MCF 10A (cell line): ENCODE results near the gene STAC. TPM values are rescaled to one million over a fixed set of nuclear protein-coding genes. Genes with fewer than 3 reads are reported as not detected.

Source experiments
- BruUV-seq: library from RNA; stranded (reverse); fragments of 400-500 nt; replicated peaks from 2 replicates; lab custom pipeline; 2021; lab: Mats Ljungman, UMichigan
- CTCF ChIA-PET: fragments of 300-600 bp; sonication (Branson Sonifier 250); formaldehyde crosslinking; extraction: SDS; loops from one replicate; lab custom pipeline; 2021; ENCODE audit warnings: antibody characterized with exemption, inconsistent platforms; lab: Yijun Ruan, JAX
- POLR2A ChIA-PET: fragments of 300-600, 350-650 bp; sonication (Branson Sonifier 250); formaldehyde crosslinking; extraction: SDS; loops from one replicate; lab custom pipeline; 2020; ENCODE audit warnings: antibody characterized with exemption, inconsistent platforms; lab: Yijun Ruan, JAX
- DNase-seq: peaks from one replicate; pipeline ENCODE4 v3.0.0-alpha.2; 2018; ENCODE audit not compliant: unreplicated experiment
- H3K27ac Mint-ChIP-seq: one replicate; pipeline ENCODE4 v1.8.0; 2022; ENCODE audit warnings: mild to moderate bottlenecking, low read depth, mixed read lengths; ENCODE audit not compliant: unreplicated experiment
- H3K27me3 Mint-ChIP-seq: one replicate; pipeline ENCODE4 v1.8.0; 2022; ENCODE audit warnings: mixed read lengths; ENCODE audit not compliant: insufficient read depth, unreplicated experiment
- H3K36me3 Mint-ChIP-seq: one replicate; pipeline ENCODE4 v1.8.0; 2022; ENCODE audit warnings: mild to moderate bottlenecking, moderate library complexity, mixed read lengths; ENCODE audit not compliant: insufficient read depth, unreplicated experiment
- H3K4me1 Mint-ChIP-seq: one replicate; pipeline ENCODE4 v1.8.0; 2022; ENCODE audit warnings: mixed read lengths; ENCODE audit not compliant: insufficient read depth, unreplicated experiment
- H3K4me3 Mint-ChIP-seq: one replicate; pipeline ENCODE4 v1.8.0; 2022; ENCODE audit warnings: mild to moderate bottlenecking, moderate library complexity, mixed read lengths; ENCODE audit not compliant: unreplicated experiment
- H3K9me3 Mint-ChIP-seq: one replicate; pipeline ENCODE4 v1.8.0; 2022; ENCODE audit warnings: mixed read lengths; ENCODE audit not compliant: unreplicated experiment
- intact Hi-C: fragments of 100-400 bp; cut with micrococcal nuclease; formaldehyde crosslinking; loops from 2 replicates; pipeline ENCODE4 v1.14.1; 2022
- total RNA-seq: library from RNA; stranded (reverse); gene quantifications from 2 replicates; pipeline ENCODE4 v1.2.3, GENCODE V29; 2022
- TF ChIP-seq, protein P1 (sequence below): fragments of 200-600 bp; IDR thresholded peaks from one replicate; pipeline ENCODE4 v1.8.0; 2022; ENCODE audit warnings: antibody characterized with exemption, mild to moderate bottlenecking; ENCODE audit not compliant: unreplicated experiment

STAC gene
- total RNA-seq, 1 experiment from 2014 or later = 1.1 TPM

DNA sequence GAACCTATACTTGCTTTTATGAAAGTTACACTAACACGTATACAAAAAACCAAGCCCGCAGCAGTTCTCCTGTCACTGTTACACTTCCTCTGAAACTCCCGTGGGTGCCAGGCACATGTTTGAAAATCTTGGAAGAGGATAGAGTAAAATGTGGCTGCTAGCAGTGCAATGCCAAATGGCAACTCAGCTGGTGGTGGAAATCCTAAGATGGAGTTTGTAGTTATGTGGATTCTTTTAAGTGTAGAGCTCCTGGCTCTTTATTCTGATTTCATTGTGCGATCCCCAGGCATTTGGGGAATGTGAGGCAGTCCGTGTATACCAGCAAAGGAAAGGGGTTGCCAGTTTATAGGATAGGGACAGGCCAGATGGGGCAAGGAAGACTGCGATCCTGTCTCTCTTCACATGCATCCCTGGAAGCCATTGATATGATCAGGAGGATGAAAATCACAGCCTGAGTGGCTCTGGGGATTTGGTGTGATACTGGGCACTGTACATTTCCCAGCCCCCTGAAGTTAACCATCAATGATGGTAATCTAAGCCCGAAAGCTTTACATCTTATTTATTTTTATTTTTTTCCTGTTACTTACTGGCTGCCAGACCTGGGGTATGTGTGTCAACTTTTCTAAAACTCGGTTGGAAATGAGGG, 1.1 kb downstream of the STAC start:
- ChIA-PET CTCF (interaction anchor here (0.9 kb wide), 1 partner anchor 577 kb away, joined by 4 read pairs; no protein-coding TSS in a partner anchor), POLR2A (no interaction called here)
- no TSS peak for BruUV-seq
- Mint-ChIP-seq H3K4me1 (no peaks in the 10 kb centered on the region), H3K27me3 (no peaks in the 10 kb centered on the region), H3K36me3 (no peaks in the 10 kb centered on the region), H3K9me3 (no peaks in the 10 kb centered on the region), H3K4me3 (peak overlapping the region; percentile 64), H3K27ac (no peak overlapping the region)
- peak; percentile 6 for DNase-seq
- intact Hi-C loops = no loop called here
- TF ChIP-seq, protein P1, sequence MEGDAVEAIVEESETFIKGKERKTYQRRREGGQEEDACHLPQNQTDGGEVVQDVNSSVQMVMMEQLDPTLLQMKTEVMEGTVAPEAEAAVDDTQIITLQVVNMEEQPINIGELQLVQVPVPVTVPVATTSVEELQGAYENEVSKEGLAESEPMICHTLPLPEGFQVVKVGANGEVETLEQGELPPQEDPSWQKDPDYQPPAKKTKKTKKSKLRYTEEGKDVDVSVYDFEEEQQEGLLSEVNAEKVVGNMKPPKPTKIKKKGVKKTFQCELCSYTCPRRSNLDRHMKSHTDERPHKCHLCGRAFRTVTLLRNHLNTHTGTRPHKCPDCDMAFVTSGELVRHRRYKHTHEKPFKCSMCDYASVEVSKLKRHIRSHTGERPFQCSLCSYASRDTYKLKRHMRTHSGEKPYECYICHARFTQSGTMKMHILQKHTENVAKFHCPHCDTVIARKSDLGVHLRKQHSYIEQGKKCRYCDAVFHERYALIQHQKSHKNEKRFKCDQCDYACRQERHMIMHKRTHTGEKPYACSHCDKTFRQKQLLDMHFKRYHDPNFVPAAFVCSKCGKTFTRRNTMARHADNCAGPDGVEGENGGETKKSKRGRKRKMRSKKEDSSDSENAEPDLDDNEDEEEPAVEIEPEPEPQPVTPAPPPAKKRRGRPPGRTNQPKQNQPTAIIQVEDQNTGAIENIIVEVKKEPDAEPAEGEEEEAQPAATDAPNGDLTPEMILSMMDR = no peak

DNA sequence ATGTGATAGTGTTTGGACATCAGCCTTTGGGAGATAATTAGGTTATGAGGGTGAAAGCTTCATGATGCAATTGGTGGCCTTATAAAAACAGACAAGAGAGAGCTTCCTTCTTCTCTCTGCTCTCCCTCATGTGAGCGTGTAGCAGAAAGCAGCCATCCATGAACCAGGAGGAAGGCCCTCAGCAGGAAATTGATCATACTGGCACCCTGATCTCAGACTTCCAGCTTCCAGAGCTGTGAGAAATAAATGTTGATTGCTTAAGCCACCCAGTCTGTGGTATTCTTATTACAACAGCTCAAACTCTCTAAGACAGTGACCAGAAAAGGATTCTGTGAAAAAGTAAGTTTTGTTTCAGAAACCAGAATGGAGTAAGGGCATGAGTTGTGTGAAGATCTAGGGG, 13.3 kb downstream of the STAC start:
- ChIA-PET POLR2A (no interaction called here), CTCF (interaction anchor here (0.6 kb wide), 2 partner anchors 36 to 212 kb away, joined by 3 read pairs; no protein-coding TSS in a partner anchor)
- Mint-ChIP-seq H3K27me3 (peaks cover 10% of the 10 kb centered on the region), H3K27ac (no peak overlapping the region), H3K4me1 (no peaks in the 10 kb centered on the region), H3K9me3 (peaks cover 6% of the 10 kb centered on the region), H3K4me3 (no peak overlapping the region), H3K36me3 (no peaks in the 10 kb centered on the region)
- intact Hi-C loops = no loop called here
- no TSS peak for BruUV-seq
- TF ChIP-seq, protein P1 = no peak
- no peak for DNase-seq

DNA sequence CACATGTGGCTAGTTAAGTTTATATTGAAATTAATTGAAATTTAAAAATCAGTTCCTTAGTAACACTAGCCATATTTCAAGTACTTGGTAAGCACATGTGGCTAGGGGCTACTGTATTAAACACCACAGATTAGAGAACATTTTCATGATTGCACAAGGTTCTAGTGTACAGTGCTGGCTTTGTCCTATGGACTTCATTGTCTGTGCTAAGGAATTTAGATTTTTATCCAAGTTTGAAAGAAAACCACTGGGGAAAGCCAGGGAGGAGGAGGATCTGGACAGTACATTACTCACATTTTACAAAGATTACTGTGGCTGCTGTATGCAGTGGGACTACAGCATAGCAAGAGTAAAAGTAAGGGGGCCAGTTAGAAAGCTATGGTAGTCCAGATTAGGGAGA, 13.9 kb downstream of the STAC start:
- CTCF ChIA-PET = interaction anchor here (0.6 kb wide), 2 partner anchors 35 to 211 kb away, joined by 3 read pairs; no protein-coding TSS in a partner anchor
- no TSS peak for BruUV-seq
- Mint-ChIP-seq H3K27ac (no peak overlapping the region), H3K36me3 (no peaks in the 10 kb centered on the region), H3K27me3 (peaks cover 12% of the 10 kb centered on the region), H3K4me1 (no peaks in the 10 kb centered on the region), H3K4me3 (no peak overlapping the region), H3K9me3 (peaks cover 6% of the 10 kb centered on the region)
- TF ChIP-seq, protein P1 = no peak
- POLR2A ChIA-PET = no interaction called here
- intact Hi-C loops = no loop called here
- DNase-seq = no peak

DNA sequence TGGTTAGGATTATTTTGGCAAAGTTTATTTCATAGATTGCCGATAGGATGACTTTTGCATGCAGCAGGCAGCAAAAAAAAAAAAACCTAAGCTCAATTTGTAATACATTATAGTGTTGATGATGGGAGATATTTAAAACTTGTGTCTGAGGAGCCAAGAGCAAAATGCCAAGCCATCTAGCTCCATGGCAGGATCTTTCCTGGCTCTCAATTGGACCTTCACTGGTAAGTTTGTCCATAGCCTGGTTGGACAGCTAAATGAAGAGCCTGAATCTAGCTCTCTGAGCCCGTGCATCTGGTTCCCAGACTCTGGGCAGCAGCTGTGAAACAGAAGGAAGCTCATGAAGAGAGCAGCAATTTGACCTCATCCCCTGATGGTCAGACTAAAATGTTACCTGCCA, 17.5 kb downstream of the STAC start:
- BruUV-seq = no TSS peak
- Mint-ChIP-seq H3K27ac (no peak overlapping the region), H3K36me3 (no peaks in the 10 kb centered on the region), H3K9me3 (peaks cover 6% of the 10 kb centered on the region), H3K4me3 (no peak overlapping the region), H3K4me1 (no peaks in the 10 kb centered on the region), H3K27me3 (peaks cover 12% of the 10 kb centered on the region)
- no peak for DNase-seq
- ChIA-PET CTCF (interaction anchor here (0.6 to 1.1 kb wide), 2 partner anchors 10 to 379 kb away, joined by 4 read pairs; no protein-coding TSS in a partner anchor), POLR2A (interaction anchor here (0.5 kb wide), 1 partner anchor 104 kb away, joined by 4 read pairs; no protein-coding TSS in a partner anchor)
- intact Hi-C loops = no loop called here
- TF ChIP-seq, protein P1 = no peak
